HCT116 (cell line): ENCODE data around the gene HMGCS2. TPM values are rescaled to one million over a fixed set of nuclear protein-coding genes. Genes with fewer than 3 reads are reported as not detected.

Source experiments
- ATAC-seq: fragments of 200-7000 bp; cut with Tn5 transposase; 2 replicates; pipeline ENCODE4 v1.9.1; 2020; ENCODE audit warnings: mild to moderate bottlenecking, moderate library complexity
- BruUV-seq: library from RNA; stranded (reverse); fragments of 400-500 nt; replicated peaks from 2 replicates; lab custom pipeline; 2021; lab: Mats Ljungman, UMichigan
- CTCF ChIA-PET: fragments of 300-600 bp; sonication (Branson Sonifier 250); formaldehyde crosslinking; loops from one replicate; lab custom pipeline; 2021; ENCODE audit warnings: antibody characterized with exemption; lab: Charles Lee
- POLR2A ChIA-PET: fragments of 300-600, 350-600 bp; sonication (Branson Sonifier 250); formaldehyde crosslinking; loops from one replicate; lab custom pipeline; 2021; ENCODE audit warnings: antibody characterized with exemption; lab: Charles Lee
- RAD21 ChIA-PET, 2 experiments: fragments of 300-600 bp; sonication (Branson Sonifier 250); formaldehyde crosslinking; loops; one replicate each; lab custom pipeline; 2023; ENCODE audit warnings: low total read pairs in 2 of 2; ENCODE audit not compliant: uncharacterized antibody in 2 of 2, unreplicated experiment in 2 of 2, low non-redundant PET in 1 of 2; lab: Charles Lee
- DNase-seq: peaks from one replicate; pipeline ENCODE4 v3.0.0-alpha.2; 2010; ENCODE audit warnings: low read depth, low spot score
- H2AFZ ChIP-seq: fragments of 200-600 bp; shearing (Covaris generic), sonication (generic); 2 replicates; pipeline ENCODE4 v1.6.1; 2017; ENCODE audit warnings: low read depth, mixed run types, mixed read lengths, antibody characterized with exemption, low read length; ENCODE audit not compliant: poor library complexity, severe bottlenecking
- H3K27ac ChIP-seq: 2 replicates; pipeline ENCODE4 v1.5.1; 2012; ENCODE audit warnings: low read depth, low read length
- H3K27me3 ChIP-seq: fragments of 200-600 bp; sonication (generic); 2 replicates; pipeline ENCODE4 v1.6.1; 2016; ENCODE audit warnings: mixed run types, low read length, mixed read lengths; ENCODE audit not compliant: insufficient read depth
- H3K36me3 ChIP-seq, 2 experiments: fragments of 200-500 bp in 1 of 2; fragments of 200-600 bp in 1 of 2; sonication (Bioruptor generic) in 1 of 2; sonication (generic) in 1 of 2; 2 replicates each; pipeline versions ENCODE4 v1.5.1 to v1.6.1; 2014 to 2016; ENCODE audit warnings: low read length in 2 of 2, inconsistent platforms in 1 of 2, mixed read lengths in 1 of 2, mixed run types in 1 of 2; ENCODE audit not compliant: insufficient read depth in 2 of 2, control insufficient read depth in 1 of 2
- H3K4me1 ChIP-seq, 2 experiments: fragments of 200-600 bp in 1 of 2; sonication (generic) in 1 of 2; 2 replicates each; pipeline versions ENCODE4 v1.5.1 to v1.6.1; 2012 to 2017; ENCODE audit warnings: low read length in 2 of 2, inconsistent platforms in 1 of 2, mild to moderate bottlenecking in 1 of 2, mixed read lengths in 1 of 2, mixed run types in 1 of 2, moderate library complexity in 1 of 2; ENCODE audit not compliant: insufficient read depth in 2 of 2, control insufficient read depth in 1 of 2
- H3K4me2 ChIP-seq: fragments of 200-600 bp; sonication (generic); 2 replicates; pipeline ENCODE4 v1.6.1; 2017; ENCODE audit warnings: mixed run types, low read length, mixed read lengths
- H3K4me3 ChIP-seq, 2 experiments: fragments of 200-600 bp in 1 of 2; sonication (generic) in 1 of 2; replicated peaks in 1 of 2; 2 replicates each; pipeline ENCODE4 v1.5.1; 2011 to 2016; ENCODE audit warnings: low read length in 2 of 2, control low read depth in 1 of 2, low read depth in 1 of 2, mild to moderate bottlenecking in 1 of 2, mixed read lengths in 1 of 2, mixed run types in 1 of 2
- H3K79me2 ChIP-seq: fragments of 200-600 bp; sonication (generic); 2 replicates; pipeline ENCODE4 v1.6.1; 2017; ENCODE audit warnings: mild to moderate bottlenecking, mixed run types, low read length, moderate library complexity, mixed read lengths; ENCODE audit not compliant: insufficient read depth
- H3K9ac ChIP-seq: fragments of 200-600 bp; sonication (generic); 2 replicates; pipeline ENCODE4 v1.6.1; 2016; ENCODE audit warnings: low read length, mixed read lengths
- H3K9me2 ChIP-seq: fragments of 200-600 bp; sonication (generic), shearing (Covaris generic); 2 replicates; pipeline ENCODE4 v1.6.1; 2017; ENCODE audit warnings: mixed run types, mild to moderate bottlenecking, moderate library complexity; ENCODE audit not compliant: insufficient read depth
- H3K9me3 ChIP-seq, 2 experiments: fragments of 200-500 bp in 1 of 2; fragments of 200-600 bp in 1 of 2; sonication (Bioruptor generic) in 1 of 2; sonication (generic) in 1 of 2; 2 replicates each; pipeline ENCODE4 v1.6.1; 2014 to 2017; ENCODE audit warnings: low read length in 2 of 2, mixed read lengths in 2 of 2, inconsistent platforms in 1 of 2, low read depth in 1 of 2, mild to moderate bottlenecking in 1 of 2, mixed run types in 1 of 2, moderate library complexity in 1 of 2; ENCODE audit not compliant: control insufficient read depth in 1 of 2, insufficient read depth in 1 of 2
- H4K20me1 ChIP-seq: fragments of 200-600 bp; sonication (generic), shearing (Covaris generic); 2 replicates; pipeline ENCODE4 v1.6.1; 2017; ENCODE audit warnings: mixed run types, mild to moderate bottlenecking, moderate library complexity; ENCODE audit not compliant: insufficient read depth
- ATF3 ChIP-seq: IDR thresholded peaks from 2 replicates; pipeline ENCODE4 v1.6.1; 2012
- CBX3 ChIP-seq: IDR thresholded peaks from 2 replicates; pipeline ENCODE4 v1.6.1; 2012; ENCODE audit warnings: low read depth
- CEBPB ChIP-seq: IDR thresholded peaks from 2 replicates; pipeline ENCODE4 v1.6.1; 2012; ENCODE audit warnings: low read depth
- CTCF ChIP-seq, 3 experiments: fragments of 200-600 bp in 1 of 3; sonication (generic) in 1 of 3; IDR thresholded peaks in 2 of 3; conservative IDR thresholded peaks in 1 of 3; 2 replicates each; pipeline ENCODE4 v1.5.1; 2012 to 2017; ENCODE audit warnings: low read depth in 2 of 3, low read length in 2 of 3, antibody characterized with exemption in 1 of 3, borderline replicate concordance in 1 of 3, control low read depth in 1 of 3, mild to moderate bottlenecking in 1 of 3, mixed read lengths in 1 of 3, mixed run types in 1 of 3, moderate library complexity in 1 of 3; ENCODE audit not compliant: insufficient read depth in 1 of 3
- EGR1 ChIP-seq: IDR thresholded peaks from 2 replicates; pipeline ENCODE4 v1.6.1; 2012; ENCODE audit warnings: low read depth
- ELF1 ChIP-seq: IDR thresholded peaks from 2 replicates; pipeline ENCODE4 v1.6.1; 2012; ENCODE audit warnings: low read depth, borderline replicate concordance
- EZH2 ChIP-seq: fragments of 200-600 bp; sonication (generic); IDR thresholded peaks from 2 replicates; pipeline ENCODE4 v1.6.1; 2017; ENCODE audit warnings: antibody characterized with exemption, mixed run types
- EZH2phosphoT487 ChIP-seq: fragments of 200-600 bp; IDR thresholded peaks from 2 replicates; pipeline ENCODE4 v1.6.1; 2018; ENCODE audit warnings: antibody characterized with exemption, borderline replicate concordance
- JUND ChIP-seq: IDR thresholded peaks from 2 replicates; pipeline ENCODE4 v1.6.1; 2012
- MAX ChIP-seq: IDR thresholded peaks from 2 replicates; pipeline ENCODE4 v1.6.1; 2012
- POLR2A ChIP-seq: IDR thresholded peaks from 2 replicates; pipeline ENCODE4 v1.7.0; 2011; ENCODE audit warnings: borderline replicate concordance; ENCODE audit not compliant: insufficient read depth, insufficient read length; ENCODE audit errors: extremely low read depth
- POLR2AphosphoS5 ChIP-seq: IDR thresholded peaks from 2 replicates; pipeline ENCODE4 v1.6.1; 2011; ENCODE audit warnings: mild to moderate bottlenecking, low read depth, low read length, moderate library complexity
- RAD21 ChIP-seq: IDR thresholded peaks from 2 replicates; pipeline ENCODE4 v1.6.1; 2012; ENCODE audit warnings: low read depth, mild to moderate bottlenecking
- REST ChIP-seq: IDR thresholded peaks from 2 replicates; pipeline ENCODE4 v1.6.1; 2012; ENCODE audit warnings: low read depth
- SIN3A ChIP-seq: IDR thresholded peaks from 2 replicates; pipeline ENCODE4 v1.6.1; 2012; ENCODE audit warnings: low read depth
- SP1 ChIP-seq: IDR thresholded peaks from 2 replicates; pipeline ENCODE4 v1.6.1; 2012; ENCODE audit warnings: low read depth
- TCF7L2 ChIP-seq: IDR thresholded peaks from 2 replicates; pipeline ENCODE4 v1.7.0; 2011; ENCODE audit warnings: borderline replicate concordance, inconsistent platforms; ENCODE audit not compliant: insufficient read depth, insufficient read length; ENCODE audit errors: extremely low read depth
- YY1 ChIP-seq: IDR thresholded peaks from 2 replicates; pipeline ENCODE4 v1.6.1; 2011; ENCODE audit warnings: low read length, low read depth, moderate library complexity, mild to moderate bottlenecking; ENCODE audit not compliant: insufficient replicate concordance; ENCODE audit errors: extremely low read depth
- ZFX ChIP-seq: fragments of 450-650 bp; IDR thresholded peaks from 2 replicates; pipeline ENCODE4 v1.6.1; 2017
- ZNF274 ChIP-seq: fragments of 200-500 bp; sonication (Bioruptor generic); IDR thresholded peaks from 2 replicates; pipeline ENCODE4 v1.6.1; 2014; ENCODE audit warnings: mild to moderate bottlenecking, low read depth, low read length, inconsistent platforms
- intact Hi-C: fragments of 100-400 bp; cut with micrococcal nuclease; formaldehyde crosslinking; loops from 2 replicates; pipeline ENCODE4 v1.10.0; 2022
- total RNA-seq: library from RNA; stranded (reverse); gene quantifications from one replicate; pipeline ENCODE4 v1.2.1, GENCODE V29; 2021; ENCODE audit not compliant: unreplicated experiment

Gene HMGCS2
- total RNA-seq, 1 experiment from 2014 or later = 0.20 TPM

GRCh38 chr1:119811387-119811786 lies 42.7 kb upstream of the HMGCS2 start, which contains the start of gene REG4:
Gene REG4, minus strand, starts transcription at chr1:119811460. Its CDS starts 2,691 bp downstream, at chr1:119808769.
- no peaks in the 10 kb centered on the region for H3K9me2 ChIP-seq
- intact Hi-C loops = no loop called here
- TF ChIP-seq POLR2AphosphoS5 = no peak
- no peak for TF ChIP-seq EZH2
- TF ChIP-seq POLR2A = no peak
- no peak for TF ChIP-seq ATF3
- no peak for TF ChIP-seq EGR1
- TF ChIP-seq RAD21 = no peak
- no peak for TF ChIP-seq CBX3
- no peak for TF ChIP-seq ZNF274
- no peak for TF ChIP-seq ELF1
- TF ChIP-seq REST = no peak
- no peak for TF ChIP-seq SIN3A
- no peak for TF ChIP-seq SP1
- no peak for TF ChIP-seq CEBPB
- no peak for TF ChIP-seq JUND
- no peak for TF ChIP-seq CTCF (IDR thresholded peaks at IDR 0.05 in 2 of 3, conservative IDR thresholded peaks at IDR 0.05 in 1 of 3; ENCODE audit: borderline replicate concordance in 1 of 3, insufficient read depth in 1 of 3, low read depth in 2 of 3, low read length in 2 of 3)
- no peak for TF ChIP-seq YY1
- no peak for TF ChIP-seq EZH2phosphoT487
- TF ChIP-seq MAX = no peak
- no peak for TF ChIP-seq TCF7L2
- no peak for TF ChIP-seq ZFX
- peaks cover 11% of the 10 kb centered on the region; the same call in 1 of the 2 replicates for H3K27me3 ChIP-seq
- no peaks in the 10 kb centered on the region for H3K79me2 ChIP-seq
- no peak within 1 kb of the TSS for H3K4me2 ChIP-seq
- H3K4me3 ChIP-seq = no peak within 1 kb of the TSS
- H2AFZ ChIP-seq = no peak within 1 kb of the TSS
- no peaks in the 10 kb centered on the region for H3K9me3 ChIP-seq
- DNase-seq (no peak), ATAC-seq (no peak)
- no TSS peak for BruUV-seq
- ChIA-PET RAD21 (no interaction called here), CTCF (no interaction called here), POLR2A (no interaction called here)
- H3K36me3 ChIP-seq = no peaks in the 10 kb centered on the region
- H3K4me1 ChIP-seq = peaks cover 0 to 16% of the 10 kb centered on the region in 2 experiments; a peak in 2 of 4 replicates
- H4K20me1 ChIP-seq = no peaks in the 10 kb centered on the region
- no peak within 1 kb of the TSS for H3K9ac ChIP-seq
- H3K27ac ChIP-seq = no peak within 1 kb of the TSS
